Measurements from ENCODE around the gene HLA-E. TPM values are rescaled to one million over a fixed set of nuclear protein-coding genes. Genes with fewer than 3 reads are reported as not detected.

The HLA-E gene
- total and polyA plus RNA-seq, 2 donors (not counting 1 experiment from before 2014, with no cell fraction given), result 1,043 to 1,174 TPM

DNA sequence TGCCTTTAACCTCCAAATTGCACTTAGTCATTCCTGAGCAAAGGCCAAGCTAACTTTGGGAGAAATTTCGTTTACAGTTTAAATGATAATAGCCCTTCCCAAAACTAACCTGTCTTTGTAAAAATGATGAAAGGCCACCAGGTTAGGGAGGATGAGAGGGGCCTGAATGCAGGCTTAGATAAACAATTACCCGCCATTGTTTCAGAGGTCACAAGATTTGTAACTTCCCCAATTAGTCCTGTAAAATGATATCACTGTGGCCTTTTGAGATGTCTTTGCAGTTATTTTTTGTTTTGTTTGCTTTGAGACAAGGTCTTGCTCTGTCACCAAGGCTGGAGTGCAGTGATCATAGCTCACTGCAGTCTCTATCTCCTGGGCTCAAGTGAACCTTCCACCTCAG lies 40.7 kb downstream of the HLA-E start:
- H3K4me1 ChIP-seq (ENCODE audit: control insufficient read depth in 2 of 2, insufficient read depth in 2 of 2, low read length in 2 of 2), result peaks cover 36 to 54% of the 10 kb centered on the region in 2 donors

More for the DNA sequence above, 40.7 kb downstream of the HLA-E start:
- Histone ChIP-seq H4K20me1 (ENCODE audit: control insufficient read depth, insufficient read depth, low read length, poor library complexity, severe bottlenecking) (no peaks in the 10 kb centered on the region), H3K4me2 (replicated peaks; ENCODE audit: low read depth, low read length, poor library complexity, severe bottlenecking) (peak overlapping the region; percentile 57), H3K9me3 (ENCODE audit: control extremely low read depth in 1 of 3, control insufficient read depth in 2 of 3, insufficient read depth in 1 of 3, low read length in 2 of 3) (peaks cover 0 to 6% (median 0%) of the 10 kb centered on the region in 3 donors), H3K36me3 (replicated peaks in 1 of 2; ENCODE audit: control extremely low read depth in 1 of 2, control insufficient read depth in 1 of 2, extremely low read depth in 1 of 2, insufficient read depth in 2 of 2, low read length in 1 of 2) (no peaks in the 10 kb centered on the region), H3K27ac (ENCODE audit: low read length in 2 of 2) (peak overlapping the region; percentile 58), H3K4me3 (ENCODE audit: control extremely low read depth in 1 of 5, extremely low read depth in 1 of 5, insufficient read depth in 1 of 5, low read depth in 2 of 5, low read length in 4 of 5) (peak overlapping the region in 1 of 5 experiments; percentile 30), H3K79me2 (ENCODE audit: control insufficient read depth, insufficient read depth, low read length) (peaks cover 28% of the 10 kb centered on the region), H2AFZ (ENCODE audit: insufficient read depth, low read depth, low read length, poor library complexity, severe bottlenecking) (no peak overlapping the region), H3K27me3 (replicated peaks in 1 of 4; ENCODE audit: control extremely low read depth in 1 of 4, control insufficient read depth in 3 of 4, insufficient read depth in 4 of 4, low read length in 3 of 4) (no peaks in the 10 kb centered on the region), H3K9ac (ENCODE audit: low read length) (no peak overlapping the region)
- Mint-ChIP-seq H3K27me3 (no peaks in the 10 kb centered on the region), H3K9me3 (ENCODE audit: insufficient read depth) (no peaks in the 10 kb centered on the region), H3K4me3 (peak overlapping the region; percentile 49), H3K27ac (peak overlapping the region; percentile 92), H3K4me1 (peaks cover 53% of the 10 kb centered on the region)
- peak; percentile 18 for ATAC-seq (ENCODE audit: low read depth)
- no peak for TF ChIP-seq EZH2 (IDR thresholded peaks at IDR 0.05; ENCODE audit: borderline replicate concordance, insufficient read depth, low read depth, low read length, poor library complexity, severe bottlenecking)
- TF ChIP-seq, protein P1, sequence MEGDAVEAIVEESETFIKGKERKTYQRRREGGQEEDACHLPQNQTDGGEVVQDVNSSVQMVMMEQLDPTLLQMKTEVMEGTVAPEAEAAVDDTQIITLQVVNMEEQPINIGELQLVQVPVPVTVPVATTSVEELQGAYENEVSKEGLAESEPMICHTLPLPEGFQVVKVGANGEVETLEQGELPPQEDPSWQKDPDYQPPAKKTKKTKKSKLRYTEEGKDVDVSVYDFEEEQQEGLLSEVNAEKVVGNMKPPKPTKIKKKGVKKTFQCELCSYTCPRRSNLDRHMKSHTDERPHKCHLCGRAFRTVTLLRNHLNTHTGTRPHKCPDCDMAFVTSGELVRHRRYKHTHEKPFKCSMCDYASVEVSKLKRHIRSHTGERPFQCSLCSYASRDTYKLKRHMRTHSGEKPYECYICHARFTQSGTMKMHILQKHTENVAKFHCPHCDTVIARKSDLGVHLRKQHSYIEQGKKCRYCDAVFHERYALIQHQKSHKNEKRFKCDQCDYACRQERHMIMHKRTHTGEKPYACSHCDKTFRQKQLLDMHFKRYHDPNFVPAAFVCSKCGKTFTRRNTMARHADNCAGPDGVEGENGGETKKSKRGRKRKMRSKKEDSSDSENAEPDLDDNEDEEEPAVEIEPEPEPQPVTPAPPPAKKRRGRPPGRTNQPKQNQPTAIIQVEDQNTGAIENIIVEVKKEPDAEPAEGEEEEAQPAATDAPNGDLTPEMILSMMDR (IDR thresholded peaks at IDR 0.05), result no peak
- DNase-seq, result peak; percentile 53
- CTCF ChIA-PET, result interaction anchor here (0.7 to 10.8 kb wide), 8 partner anchors 14 to 187 kb away, joined by 3 to 227 read pairs (median 86); partner anchors contain the start of gene MDC1
- POLR2A ChIA-PET, result interaction anchor here (0.8 to 6.5 kb wide), 7 partner anchors 13 to 51 kb away, joined by 3 to 126 read pairs (median 5); partner anchors contain the start of gene HLA-E
- intact Hi-C loops (cut with micrococcal nuclease), result no loop called here
- no CpG with 5 or more reads among the region's 2 CpGs for WGBS (ENCODE audit: insufficient coverage)

All from B cell (primary cell).